ENCODE data around the gene ZNF672.

Gene ZNF672

DNA sequence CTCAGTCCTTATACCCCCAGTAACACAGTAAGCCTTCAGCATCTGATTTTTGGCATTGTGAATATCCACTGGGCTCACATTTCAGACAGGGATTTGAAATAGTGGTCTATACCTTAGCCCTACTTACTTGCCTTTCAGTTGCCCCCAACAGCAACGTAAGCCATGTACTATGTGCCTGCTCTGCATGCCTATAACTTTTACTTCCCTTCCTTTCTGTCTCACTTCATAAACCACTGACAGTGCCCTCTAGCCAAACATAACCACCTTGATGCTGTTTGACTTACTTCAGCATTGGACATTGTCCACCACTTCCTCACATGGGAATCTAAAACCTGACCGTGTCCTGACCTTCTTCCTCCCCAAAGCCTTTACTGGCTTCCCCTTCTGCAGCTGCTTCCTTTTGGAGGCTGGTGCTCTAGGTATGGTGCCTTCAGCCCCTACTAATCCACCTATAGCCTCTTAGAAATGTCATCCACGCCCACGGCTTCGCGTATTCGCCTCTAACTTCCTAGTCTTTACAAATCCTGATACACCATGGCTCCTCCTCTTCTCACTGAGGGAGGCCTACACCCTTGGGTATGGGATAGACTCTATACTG lies 3.6 kb upstream of the ZNF672 start:
- no peak overlapping the region for H2BK15ac ChIP-seq (ENCODE audit: low read depth, poor library complexity, severe bottlenecking)

DNA sequence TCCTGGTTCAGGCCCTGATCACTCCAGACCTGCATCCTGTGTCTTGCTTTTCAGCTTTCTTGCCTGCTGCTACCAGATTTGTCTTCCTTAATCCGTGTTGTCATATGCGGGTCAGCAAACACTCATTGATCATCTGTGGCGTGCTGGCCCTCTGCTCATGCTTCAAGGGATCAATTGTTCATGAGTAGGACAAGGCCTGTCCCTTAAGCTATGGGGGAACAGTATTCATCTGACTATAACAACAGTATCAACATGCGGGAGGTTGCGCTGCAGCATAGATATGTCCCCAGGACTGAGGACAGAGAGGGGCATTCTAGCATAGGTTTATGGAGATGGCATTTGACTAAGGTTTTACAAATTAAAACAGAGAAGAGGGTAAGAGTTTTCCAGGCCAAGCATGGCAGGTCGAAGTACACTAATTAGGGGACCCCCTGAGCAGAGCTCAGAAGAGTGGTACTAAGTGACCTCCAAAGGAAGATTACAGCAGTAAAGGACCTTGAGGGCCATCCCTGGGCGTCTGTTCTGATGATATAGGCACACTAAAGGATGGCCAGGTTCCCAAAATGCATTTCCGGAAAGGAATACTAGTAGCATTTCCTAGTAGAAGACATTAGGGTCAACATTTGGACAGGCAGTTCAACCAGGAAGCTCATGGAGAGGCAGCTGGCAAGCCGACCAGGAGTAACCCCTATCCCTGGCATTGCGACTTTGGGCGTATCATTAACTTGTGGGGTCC lies 811 bp upstream of the ZNF672 start:
- no peak overlapping the region for H2BK5ac ChIP-seq (ENCODE audit: low read depth, low read length, poor library complexity, severe bottlenecking)
- peak overlapping the region in 1 of 2 experiments; percentile 4 for H3K18ac ChIP-seq (ENCODE audit: low read depth in 1 of 2, low read length in 2 of 2)
- peak overlapping the region; percentile 89 for H3K9ac ChIP-seq (ENCODE audit: low read length)
- H3K27ac ChIP-seq (ENCODE audit: low read length, poor library complexity, severe bottlenecking) = no peak overlapping the region
- H3K14ac ChIP-seq (ENCODE audit: low read length in 2 of 2) = no peak overlapping the region
- no peak overlapping the region for H2AFZ ChIP-seq (ENCODE audit: low read depth, low read length)
- H3K4me2 ChIP-seq (ENCODE audit: low read length, poor library complexity, severe bottlenecking) = peak overlapping the region; percentile 86
- peak overlapping the region; percentile 13 for H2BK15ac ChIP-seq (ENCODE audit: low read depth, poor library complexity, severe bottlenecking)
- peak overlapping the region in 1 of 2 experiments; percentile 65 for H3K4ac ChIP-seq (ENCODE audit: low read depth in 1 of 2, low read length in 2 of 2)
- H2BK120ac ChIP-seq (ENCODE audit: low read depth, low read length) = no peak overlapping the region
- peak overlapping the region in 1 of 2 experiments; percentile 32 for H2BK12ac ChIP-seq (ENCODE audit: low read length in 2 of 2)
- no peaks in the 10 kb centered on the region for H3K9me3 ChIP-seq (ENCODE audit: control insufficient read depth, low read length)
- peak overlapping the region; percentile 66 to 90 for H3K4me3 ChIP-seq (ENCODE audit: insufficient read depth in 1 of 2, low read depth in 1 of 2, low read length in 2 of 2)
- DNase-seq = no peak
- peak overlapping the region; percentile 87 for H4K8ac ChIP-seq (ENCODE audit: low read length)
- H3K79me1 ChIP-seq (replicated peaks; ENCODE audit: low read length, poor library complexity, severe bottlenecking) = peaks cover 2% of the 10 kb centered on the region
- WGBS = 67% methylated on average over 10 of the region's 11 CpGs
- peak overlapping the region; percentile 23 for H2AK5ac ChIP-seq (ENCODE audit: low read length, severe bottlenecking)
- peak overlapping the region; percentile 48 for H4K91ac ChIP-seq (ENCODE audit: low read length)
- H3K36me3 ChIP-seq (ENCODE audit: control insufficient read depth in 1 of 2, insufficient read depth in 2 of 2, low read depth in 1 of 2, low read length in 2 of 2) = no peaks in the 10 kb centered on the region
- peaks cover 6% of the 10 kb centered on the region for H3K4me1 ChIP-seq (ENCODE audit: control insufficient read depth, insufficient read depth, low read depth, low read length)
- peak overlapping the region in 1 of 2 experiments; percentile 35 for H3K23ac ChIP-seq (ENCODE audit: low read length in 2 of 2)
- peaks cover 0 to 16% of the 10 kb centered on the region in 2 experiments for H3K27me3 ChIP-seq (ENCODE audit: control insufficient read depth in 1 of 2, insufficient read depth in 1 of 2, low read length in 2 of 2)

More for the DNA sequence above, 3.6 kb upstream of the ZNF672 start:
- peaks cover 6% of the 10 kb centered on the region for H3K4me1 ChIP-seq (ENCODE audit: control insufficient read depth, insufficient read depth, low read depth, low read length)
- H3K27ac ChIP-seq (ENCODE audit: low read length, poor library complexity, severe bottlenecking) = no peak overlapping the region
- no peak overlapping the region for H2BK12ac ChIP-seq (ENCODE audit: low read length in 2 of 2)
- H2BK5ac ChIP-seq (ENCODE audit: low read depth, low read length, poor library complexity, severe bottlenecking) = no peak overlapping the region
- WGBS = 77% methylated on average over 6 of the region's 7 CpGs
- no peak overlapping the region for H3K18ac ChIP-seq (ENCODE audit: low read depth in 1 of 2, low read length in 2 of 2)
- no peaks in the 10 kb centered on the region for H3K9me3 ChIP-seq (ENCODE audit: control insufficient read depth, low read length)
- H3K4me3 ChIP-seq (ENCODE audit: insufficient read depth in 1 of 2, low read depth in 1 of 2, low read length in 2 of 2) = no peak overlapping the region
- peak overlapping the region; percentile 14 for H2AFZ ChIP-seq (ENCODE audit: low read depth, low read length)
- H2AK5ac ChIP-seq (ENCODE audit: low read length, severe bottlenecking) = no peak overlapping the region
- no peak for DNase-seq
- H3K23ac ChIP-seq (ENCODE audit: low read length in 2 of 2) = no peak overlapping the region
- H3K9ac ChIP-seq (ENCODE audit: low read length) = no peak overlapping the region
- no peak overlapping the region for H4K91ac ChIP-seq (ENCODE audit: low read length)
- no peak overlapping the region for H3K4ac ChIP-seq (ENCODE audit: low read depth in 1 of 2, low read length in 2 of 2)
- H4K8ac ChIP-seq (ENCODE audit: low read length) = no peak overlapping the region
- H3K36me3 ChIP-seq (ENCODE audit: control insufficient read depth in 1 of 2, insufficient read depth in 2 of 2, low read depth in 1 of 2, low read length in 2 of 2) = no peaks in the 10 kb centered on the region
- peaks cover 0 to 19% of the 10 kb centered on the region in 2 experiments for H3K27me3 ChIP-seq (ENCODE audit: control insufficient read depth in 1 of 2, insufficient read depth in 1 of 2, low read length in 2 of 2)
- no peaks in the 10 kb centered on the region for H3K79me1 ChIP-seq (replicated peaks; ENCODE audit: low read length, poor library complexity, severe bottlenecking)
- H3K14ac ChIP-seq (ENCODE audit: low read length in 2 of 2) = no peak overlapping the region
- H2BK120ac ChIP-seq (ENCODE audit: low read depth, low read length) = no peak overlapping the region
- H3K4me2 ChIP-seq (ENCODE audit: low read length, poor library complexity, severe bottlenecking) = no peak overlapping the region

DNA sequence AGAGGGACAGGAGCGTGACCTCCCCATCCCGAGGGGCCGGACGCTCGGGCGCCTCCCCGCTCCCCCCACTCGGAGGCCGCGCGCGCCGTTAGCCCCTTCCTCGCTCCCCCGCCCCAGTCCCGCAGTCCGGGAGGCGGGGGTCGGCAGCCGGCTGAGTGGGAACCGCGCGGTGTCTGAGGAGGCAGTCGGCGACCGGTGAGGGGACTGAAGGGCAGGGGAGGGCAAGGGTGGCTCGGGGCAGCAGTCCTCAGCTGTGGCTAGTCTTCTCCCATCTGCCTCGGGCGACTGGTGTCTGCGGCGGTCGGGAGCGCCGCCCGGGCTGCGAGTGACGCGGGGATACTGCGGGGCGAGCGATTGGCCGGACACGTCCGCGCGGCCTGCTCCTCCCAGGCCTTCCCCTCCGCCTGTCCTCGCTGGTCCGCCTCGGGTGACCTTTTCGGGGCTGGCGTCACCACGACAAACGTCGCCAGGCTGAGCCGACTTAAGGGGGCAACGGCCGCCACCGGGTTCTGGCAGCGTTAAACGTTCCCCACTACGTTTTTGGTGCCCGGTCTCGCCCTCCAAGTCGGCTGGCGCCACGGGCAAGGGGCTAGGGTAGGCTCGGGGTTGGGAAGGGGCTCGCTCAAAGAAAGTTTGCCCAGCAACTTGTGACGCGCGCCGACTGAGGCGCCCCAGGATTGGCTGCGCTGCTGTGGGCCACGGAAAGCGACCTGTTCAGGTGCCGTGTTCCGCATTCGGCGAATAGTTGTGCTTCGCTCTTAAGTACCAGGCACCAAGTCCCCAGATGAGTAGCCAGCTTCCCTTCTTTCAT lies 538 bp downstream of the ZNF672 start:
- H3K14ac ChIP-seq (ENCODE audit: low read length in 2 of 2) = peak overlapping the region; percentile 41 to 98
- H3K18ac ChIP-seq (ENCODE audit: low read depth in 1 of 2, low read length in 2 of 2) = peak overlapping the region; percentile 99
- H3K27me3 ChIP-seq (ENCODE audit: control insufficient read depth in 1 of 2, insufficient read depth in 1 of 2, low read length in 2 of 2) = peaks cover 0 to 16% of the 10 kb centered on the region in 2 experiments
- peak overlapping the region; percentile 56 for H2AFZ ChIP-seq (ENCODE audit: low read depth, low read length)
- no peak overlapping the region for H2AK5ac ChIP-seq (ENCODE audit: low read length, severe bottlenecking)
- H3K4me2 ChIP-seq (ENCODE audit: low read length, poor library complexity, severe bottlenecking) = peak overlapping the region; percentile 58
- peak; percentile 94 for DNase-seq
- peak overlapping the region; percentile 60 for H2BK15ac ChIP-seq (ENCODE audit: low read depth, poor library complexity, severe bottlenecking)
- peak overlapping the region; percentile 88 for H3K27ac ChIP-seq (ENCODE audit: low read length, poor library complexity, severe bottlenecking)
- H3K23ac ChIP-seq (ENCODE audit: low read length in 2 of 2) = peak overlapping the region; percentile 49 to 92
- H4K8ac ChIP-seq (ENCODE audit: low read length) = peak overlapping the region; percentile 97
- peak overlapping the region; percentile 93 for H2BK5ac ChIP-seq (ENCODE audit: low read depth, low read length, poor library complexity, severe bottlenecking)
- H2BK120ac ChIP-seq (ENCODE audit: low read depth, low read length) = peak overlapping the region; percentile 94
- H3K9ac ChIP-seq (ENCODE audit: low read length) = peak overlapping the region; percentile 96
- H4K91ac ChIP-seq (ENCODE audit: low read length) = peak overlapping the region; percentile 98
- WGBS = 0% methylated on average over 69 of the region's 82 CpGs
- H3K79me1 ChIP-seq (replicated peaks; ENCODE audit: low read length, poor library complexity, severe bottlenecking) = peaks cover 14% of the 10 kb centered on the region
- peak overlapping the region; percentile 6 to 55 for H2BK12ac ChIP-seq (ENCODE audit: low read length in 2 of 2)
- peaks cover 9% of the 10 kb centered on the region for H3K4me1 ChIP-seq (ENCODE audit: control insufficient read depth, insufficient read depth, low read depth, low read length)
- H3K9me3 ChIP-seq (ENCODE audit: control insufficient read depth, low read length) = no peaks in the 10 kb centered on the region
- H3K36me3 ChIP-seq (ENCODE audit: control insufficient read depth in 1 of 2, insufficient read depth in 2 of 2, low read depth in 1 of 2, low read length in 2 of 2) = peaks cover 0 to 4% of the 10 kb centered on the region in 2 experiments
- peak overlapping the region; percentile 90 to 96 for H3K4me3 ChIP-seq (ENCODE audit: insufficient read depth in 1 of 2, low read depth in 1 of 2, low read length in 2 of 2)
- H3K4ac ChIP-seq (ENCODE audit: low read depth in 1 of 2, low read length in 2 of 2) = peak overlapping the region; percentile 96 to 98
